ENCODE results near the gene BLTP3A. TPM values are rescaled to one million over a fixed set of nuclear protein-coding genes. Genes with fewer than 3 reads are reported as not detected.
"Not testable (repeated sequence)": the region's sequence is repeated elsewhere in the genome, so short reads cannot be mapped to it uniquely, and the experiment has no call there.

Gene BLTP3A
- total RNA-seq, 1 donor from 2014 or later: 16.5 TPM

DNA sequence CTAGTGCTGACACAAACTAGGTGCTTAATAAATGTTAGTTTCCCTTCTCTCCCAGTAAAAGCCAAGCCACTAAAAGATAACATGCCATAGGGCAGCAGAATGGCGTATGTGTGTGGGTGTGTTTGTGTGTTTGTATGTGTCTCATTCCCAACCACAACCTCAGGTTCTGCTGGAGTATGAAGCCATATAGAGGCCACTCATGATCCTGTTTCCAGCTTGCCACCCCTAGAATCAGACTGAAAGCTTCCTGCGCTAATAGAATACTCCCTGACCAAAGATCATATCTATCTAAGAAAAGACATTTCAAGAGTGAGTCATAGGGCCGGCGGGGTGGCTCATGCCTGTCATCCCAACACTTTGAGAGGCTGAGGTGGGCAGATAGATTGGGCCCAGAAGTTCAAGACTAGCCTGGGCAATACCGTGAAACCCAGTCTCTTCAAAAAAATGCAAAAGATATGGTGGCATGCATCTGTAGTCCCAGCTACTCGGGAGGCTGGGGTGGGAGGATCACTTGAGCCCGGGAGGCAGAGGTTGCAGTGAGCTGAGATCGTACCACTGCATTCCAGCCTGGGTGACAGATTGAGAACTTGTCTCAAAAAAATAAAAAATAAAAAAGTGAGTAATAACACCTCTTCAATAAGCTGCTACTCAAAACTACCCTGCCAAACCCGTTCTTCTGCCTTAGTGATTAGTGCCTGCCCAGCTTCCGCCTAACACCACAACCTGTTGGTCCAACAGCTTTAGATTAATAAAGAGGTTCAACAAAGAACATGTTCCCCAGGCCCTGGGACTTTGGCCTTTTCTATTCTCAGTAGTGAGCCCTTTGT lies 46.4 kb upstream of the BLTP3A start:
- Histone ChIP-seq H3K4me1 (no peaks in the 10 kb centered on the region), H3K9me3 (replicated peaks) (no peaks in the 10 kb centered on the region), H3K4me3 (no peak overlapping the region), H3K36me3 (no peaks in the 10 kb centered on the region), H3K27me3 (ENCODE audit: low read depth) (no peaks in the 10 kb centered on the region), H3K27ac (replicated peaks) (no peak overlapping the region)
- TF ChIP-seq, protein P1, sequence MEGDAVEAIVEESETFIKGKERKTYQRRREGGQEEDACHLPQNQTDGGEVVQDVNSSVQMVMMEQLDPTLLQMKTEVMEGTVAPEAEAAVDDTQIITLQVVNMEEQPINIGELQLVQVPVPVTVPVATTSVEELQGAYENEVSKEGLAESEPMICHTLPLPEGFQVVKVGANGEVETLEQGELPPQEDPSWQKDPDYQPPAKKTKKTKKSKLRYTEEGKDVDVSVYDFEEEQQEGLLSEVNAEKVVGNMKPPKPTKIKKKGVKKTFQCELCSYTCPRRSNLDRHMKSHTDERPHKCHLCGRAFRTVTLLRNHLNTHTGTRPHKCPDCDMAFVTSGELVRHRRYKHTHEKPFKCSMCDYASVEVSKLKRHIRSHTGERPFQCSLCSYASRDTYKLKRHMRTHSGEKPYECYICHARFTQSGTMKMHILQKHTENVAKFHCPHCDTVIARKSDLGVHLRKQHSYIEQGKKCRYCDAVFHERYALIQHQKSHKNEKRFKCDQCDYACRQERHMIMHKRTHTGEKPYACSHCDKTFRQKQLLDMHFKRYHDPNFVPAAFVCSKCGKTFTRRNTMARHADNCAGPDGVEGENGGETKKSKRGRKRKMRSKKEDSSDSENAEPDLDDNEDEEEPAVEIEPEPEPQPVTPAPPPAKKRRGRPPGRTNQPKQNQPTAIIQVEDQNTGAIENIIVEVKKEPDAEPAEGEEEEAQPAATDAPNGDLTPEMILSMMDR (IDR thresholded peaks at IDR 0.05; ENCODE audit: borderline replicate concordance): no peak
- no peak for DNase-seq
- intact Hi-C loops (cut with micrococcal nuclease): no loop called here

- Histone ChIP-seq H3K4me3 (no peak overlapping the region), H3K27ac (replicated peaks) (no peak overlapping the region), H3K36me3 (no peaks in the 10 kb centered on the region), H3K9me3 (replicated peaks) (no peaks in the 10 kb centered on the region), H3K4me1 (no peaks in the 10 kb centered on the region), H3K27me3 (ENCODE audit: low read depth) (no peaks in the 10 kb centered on the region)
- TF ChIP-seq, protein P1 (IDR thresholded peaks at IDR 0.05; ENCODE audit: borderline replicate concordance): no peak
- DNase-seq: no peak
- intact Hi-C loops (cut with micrococcal nuclease): no loop called here
These were observed 45.6 kb upstream of the BLTP3A start for GRCh38 chr6:34746104-34746846.

DNA sequence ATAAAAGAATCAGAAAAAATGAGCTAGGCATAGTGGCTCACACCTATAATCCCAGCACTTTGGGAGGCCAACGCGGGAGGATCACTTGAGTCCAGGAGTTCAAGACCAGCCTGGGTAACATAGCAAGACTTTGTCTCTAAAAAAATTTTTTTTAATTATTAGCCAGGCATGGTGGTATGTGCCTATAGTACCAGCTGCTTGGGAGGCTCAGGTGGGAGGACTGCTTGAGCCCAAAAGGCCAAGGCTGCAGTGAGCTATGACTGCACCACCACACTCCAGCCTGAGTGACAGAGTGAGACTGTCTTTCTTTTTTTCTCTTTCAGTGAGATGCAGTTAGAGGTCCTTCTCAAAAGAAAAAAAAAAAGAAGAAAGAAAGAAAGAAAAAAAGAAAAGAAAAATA lies 43.1 kb upstream of the BLTP3A start:
- Histone ChIP-seq H3K9me3 (replicated peaks) (no peaks in the 10 kb centered on the region), H3K36me3 (no peaks in the 10 kb centered on the region), H3K27ac (replicated peaks) (no peak overlapping the region), H3K4me3 (no peak overlapping the region), H3K27me3 (ENCODE audit: low read depth) (no peaks in the 10 kb centered on the region), H3K4me1 (no peaks in the 10 kb centered on the region)
- TF ChIP-seq, protein P1 (IDR thresholded peaks at IDR 0.05; ENCODE audit: borderline replicate concordance): no peak
- DNase-seq: no peak
- intact Hi-C loops (cut with micrococcal nuclease): no loop called here

GRCh38 chr6:34756513-34756856 lies 35.4 kb upstream of the BLTP3A start:
- H3K27me3 ChIP-seq (ENCODE audit: low read depth); intact Hi-C loops (cut with micrococcal nuclease); DNase-seq; H3K9me3 ChIP-seq (replicated peaks); H3K36me3 ChIP-seq: not testable (repeated sequence)
- TF ChIP-seq, protein P1 (IDR thresholded peaks at IDR 0.05; ENCODE audit: borderline replicate concordance): peak; percentile 48
- peaks cover 51% of the 10 kb centered on the region for H3K4me1 ChIP-seq
- H3K27ac ChIP-seq (replicated peaks): peak overlapping the region; percentile 91
- H3K4me3 ChIP-seq: peak overlapping the region; percentile 74

GRCh38 chr6:34757687-34758274 lies 34.1 kb upstream of the BLTP3A start:
- H3K4me1 ChIP-seq: peaks cover 63% of the 10 kb centered on the region

More at GRCh38 chr6:34757687-34758274, 34.1 kb upstream of the BLTP3A start:
- intact Hi-C loops (cut with micrococcal nuclease): no loop called here
- DNase-seq: no peak
- TF ChIP-seq, protein P1 (IDR thresholded peaks at IDR 0.05; ENCODE audit: borderline replicate concordance): no peak
- H3K27me3 ChIP-seq (ENCODE audit: low read depth): no peaks in the 10 kb centered on the region
- peaks cover 3% of the 10 kb centered on the region for H3K36me3 ChIP-seq
- H3K9me3 ChIP-seq (replicated peaks): no peaks in the 10 kb centered on the region
- H3K27ac ChIP-seq (replicated peaks): peak overlapping the region; percentile 91
- peak overlapping the region; percentile 74 for H3K4me3 ChIP-seq
